GM12878 (cell line): ENCODE results near the gene CELSR1. TPM values are rescaled to one million over a fixed set of nuclear protein-coding genes. Genes with fewer than 3 reads are reported as not detected.

Experiments used
- ATAC-seq: fragments of 200-7000 bp; cut with Tn5 transposase; 3 replicates; pipeline ENCODE4 v1.9.1; 2020; ENCODE audit warnings: mild to moderate bottlenecking, moderate library complexity
- BruUV-seq: library from RNA; stranded (reverse); fragments of 400-500 nt; replicated peaks from 2 replicates; lab custom pipeline; 2021; lab: Mats Ljungman, UMichigan
- CTCF ChIA-PET: fragments of 300-600 bp; sonication (Branson Sonifier 250); formaldehyde crosslinking; extraction: SDS; loops from one replicate; lab custom pipeline; 2021; ENCODE audit warnings: inconsistent platforms; lab: Yijun Ruan, JAX
- POLR2A ChIA-PET: fragments of 350-600 bp; formaldehyde crosslinking; extraction: SDS; loops from one replicate; lab custom pipeline; 2021; ENCODE audit warnings: inconsistent platforms; lab: Charles Lee
- RAD21 ChIA-PET: fragments of 300-600 bp; sonication (Branson Sonifier 250); formaldehyde crosslinking; loops from one replicate; lab custom pipeline; 2023; ENCODE audit warnings: antibody characterized with exemption; ENCODE audit not compliant: unreplicated experiment; lab: Charles Lee
- SMC1A ChIA-PET: fragments of 300-600 bp; sonication (Branson Sonifier 250); formaldehyde crosslinking; loops from one replicate; lab custom pipeline; 2023; ENCODE audit not compliant: unreplicated experiment, uncharacterized antibody; lab: Charles Lee
- DNase-seq: peaks from one replicate; pipeline ENCODE4 v3.0.0-alpha.2; 2011; ENCODE audit warnings: low read depth, low spot score
- FAIRE-seq: peaks from 3 replicates; lab custom pipeline; 2011; peaks lifted over from hg19 to GRCh38; lab: Jason Lieb, UNC
- H2AFZ ChIP-seq: 2 replicates; pipeline ENCODE4 v1.6.0; 2011; ENCODE audit warnings: low read depth, low read length, control low read depth; ENCODE audit not compliant: control insufficient read depth
- H3K27ac ChIP-seq: 2 replicates; pipeline ENCODE4 v1.5.1; 2011; ENCODE audit warnings: control low read depth; ENCODE audit not compliant: control insufficient read depth, insufficient read depth
- H3K27me3 ChIP-seq, 2 experiments: replicated peaks in 1 of 2; 2 replicates each; pipeline versions ENCODE4 v1.6.0 to v1.6.1; 2011; ENCODE audit warnings: low read length in 1 of 2; ENCODE audit not compliant: control insufficient read depth in 2 of 2, insufficient read depth in 2 of 2
- H3K36me3 ChIP-seq, 2 experiments: 2 replicates each; pipeline ENCODE4 v1.5.1; 2011; ENCODE audit warnings: low read length in 1 of 2; ENCODE audit not compliant: control insufficient read depth in 2 of 2, insufficient read depth in 2 of 2
- H3K4me1 ChIP-seq: 2 replicates; pipeline ENCODE4 v1.6.1; 2011; ENCODE audit warnings: mild to moderate bottlenecking, low read length, moderate library complexity, mixed read lengths; ENCODE audit not compliant: control insufficient read depth, insufficient read depth
- H3K4me2 ChIP-seq: 2 replicates; pipeline ENCODE4 v1.6.0; 2011; ENCODE audit warnings: control low read depth; ENCODE audit not compliant: control insufficient read depth, insufficient read depth
- H3K4me3 ChIP-seq: fragments of 200-600 bp; sonication (generic); 2 replicates; pipeline ENCODE4 v1.5.1; 2016
- H3K79me2 ChIP-seq: 2 replicates; pipeline ENCODE4 v1.6.0; 2011; ENCODE audit warnings: low read length; ENCODE audit not compliant: control insufficient read depth, insufficient read depth
- H3K9ac ChIP-seq: 2 replicates; pipeline ENCODE4 v1.8.0; 2011; ENCODE audit warnings: low read length, control low read depth, mixed read lengths; ENCODE audit not compliant: control insufficient read depth, insufficient read depth
- H3K9me3 ChIP-seq: replicated peaks from 3 replicates; pipeline ENCODE4 v1.5.1; 2011; ENCODE audit warnings: mild to moderate bottlenecking, low read length; ENCODE audit not compliant: control insufficient read depth, insufficient read depth
- H4K20me1 ChIP-seq: 2 replicates; pipeline ENCODE4 v1.6.0; 2011; ENCODE audit not compliant: control insufficient read depth, insufficient read depth
- CEBPB ChIP-seq, 2 experiments: fragments of 150-350 bp in 1 of 2; IDR thresholded peaks; 2 replicates each; pipeline ENCODE4 v1.6.1; 2012 to 2014; ENCODE audit warnings: low read depth in 2 of 2, low read length in 2 of 2, borderline replicate concordance in 1 of 2, inconsistent platforms in 1 of 2
- ESRRA ChIP-seq: IDR thresholded peaks from 2 replicates; pipeline ENCODE4 v1.6.1; 2012; ENCODE audit warnings: mild to moderate bottlenecking, low read length, improper control_type of control experiment
- MXI1 ChIP-seq: fragments of 150-350 bp; IDR thresholded peaks from 2 replicates; pipeline ENCODE4 v1.6.1; 2011; ENCODE audit warnings: low read depth, mild to moderate bottlenecking, inconsistent platforms, low read length, improper control_type of control experiment
- TCF7 ChIP-seq: IDR thresholded peaks from 2 replicates; pipeline ENCODE4 v1.6.1; 2014; ENCODE audit warnings: antibody characterized with exemption, borderline replicate concordance
- YY1 ChIP-seq: IDR thresholded peaks from 2 replicates; pipeline ENCODE4 v1.6.1; 2011; ENCODE audit warnings: low read depth, mild to moderate bottlenecking, low read length
- ZBED1 ChIP-seq: IDR thresholded peaks from 2 replicates; pipeline ENCODE4 v1.6.1; 2016; ENCODE audit warnings: borderline replicate concordance
- WGBS: methylation state at CpG from one replicate; pipeline ENCODE4 v1.1.6; 2016; ENCODE audit warnings: low lambda C conversion rate; ENCODE audit not compliant: insufficient replicate concordance, insufficient coverage; ENCODE audit errors: missing lambda C conversion rate; 5-methylcytosine and 5-hydroxymethylcytosine counted together
- in situ Hi-C: fragments of 300-500 bp; cut with MboI; formaldehyde crosslinking; loops from 9 replicates; pipeline ENCODE4 v1.14.3; 2018; ENCODE audit warnings: mixed read lengths
- intact Hi-C: fragments of 100-400 bp; cut with micrococcal nuclease; formaldehyde crosslinking; loops from one replicate; pipeline ENCODE4 v1.14.2; 2022; ENCODE audit not compliant: unreplicated experiment
- polyA plus RNA-seq, 11 experiments: library from polyadenylated mRNA; depleted of rRNA in 4 of 11; unstranded in 6 of 11; stranded (reverse) in 5 of 11; fragments of >200 nt; fragmentation: Nextera tagmentation in 4 of 11; fragmentation: Illumina TruSeq in 1 of 11; extraction: Ambion mirVana in 4 of 11; extraction: Trizol in 1 of 11; gene quantifications; 1 replicate in 1 of 11; 2 replicates in 10 of 11; pipeline versions ENCODE4 v1.2.1 to v1.2.3, GENCODE V29; 2011 to 2016; ENCODE audit warnings: inconsistent platforms in 2 of 11, missing spikeins in 2 of 11, low read depth in 1 of 11
- total RNA-seq, 4 experiments: library from RNA; depleted of rRNA in 3 of 4; stranded (reverse); fragments of >200 nt in 3 of 4; fragmentation: Illumina TruSeq in 1 of 4; extraction: Trizol in 1 of 4; gene quantifications; 2 replicates each; pipeline versions ENCODE4 v1.2.1 to v1.2.3, GENCODE V29; 2013 to 2021
- TF ChIP-seq, protein P1 (sequence below): IDR thresholded peaks from 2 replicates; pipeline ENCODE4 v1.6.1; 2011; ENCODE audit warnings: low read depth, low read length, improper control_type of control experiment, borderline replicate concordance
- TF ChIP-seq, protein P2 (sequence below): fragments of 450-650 bp; IDR thresholded peaks from 2 replicates; pipeline ENCODE4 v1.6.1; 2016; ENCODE audit warnings: mild to moderate bottlenecking
- TF ChIP-seq, protein P3 (sequence below): IDR thresholded peaks from 2 replicates; pipeline ENCODE4 v1.6.1; 2012; ENCODE audit warnings: mild to moderate bottlenecking, low read depth, low read length

CELSR1 gene
- total and polyA plus RNA-seq, 10 of the 15 experiments (the other 5 are each of a cell fraction or from before 2014, with no cell fraction given): 0.05 to 1.7 (median 0.35) TPM; not detected in 2

DNA sequence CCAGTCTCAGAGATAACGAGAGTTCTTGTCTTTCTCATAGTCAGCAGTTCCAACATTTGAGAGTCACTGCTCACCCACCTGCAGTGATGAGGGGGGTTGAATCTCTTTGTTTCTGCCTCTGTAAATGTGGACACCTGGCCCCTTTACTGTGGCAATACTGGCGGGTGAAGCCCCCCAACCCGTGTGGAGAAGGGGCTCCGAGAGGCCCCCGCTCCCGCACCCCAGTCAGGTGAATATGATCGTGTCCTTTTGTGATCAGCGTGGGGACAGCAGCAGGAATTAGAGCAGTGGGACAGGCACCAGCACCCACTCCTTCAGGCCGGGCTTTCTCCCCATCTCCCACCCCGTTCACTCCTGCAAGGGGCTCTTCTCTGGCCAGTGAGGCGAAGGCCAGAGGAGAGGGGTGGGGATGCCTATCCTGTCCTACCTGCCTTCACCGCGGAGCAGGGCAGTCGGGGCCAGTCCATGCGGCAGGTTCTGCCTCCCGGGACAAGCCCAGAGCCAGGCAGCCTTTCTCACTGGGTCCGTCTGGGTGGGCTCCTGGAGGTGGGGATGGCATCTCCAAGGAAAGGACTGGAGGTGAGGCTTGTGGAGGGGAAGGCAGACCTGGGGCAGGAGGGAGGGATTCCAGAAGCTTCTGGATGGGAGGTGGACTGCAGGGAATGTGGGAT lies 12.7 kb upstream of the CELSR1 start:
- ChIA-PET CTCF (interaction anchor here (1.1 kb wide), 1 partner anchor 131 kb away, joined by 3 read pairs; no protein-coding TSS in a partner anchor), SMC1A (no interaction called here), POLR2A (no interaction called here), RAD21 (no interaction called here)
- no peak overlapping the region for H3K4me2 ChIP-seq
- no peak overlapping the region for H3K27ac ChIP-seq
- no peak overlapping the region for H2AFZ ChIP-seq
- no peak for DNase-seq
- BruUV-seq: no TSS peak
- no peaks in the 10 kb centered on the region for H4K20me1 ChIP-seq
- H3K4me3 ChIP-seq: no peak overlapping the region
- no peak overlapping the region for H3K9ac ChIP-seq
- H3K27me3 ChIP-seq: no peaks in the 10 kb centered on the region; a peak in 2 of 4 replicates
- H3K79me2 ChIP-seq: no peaks in the 10 kb centered on the region
- peaks cover 3% of the 10 kb centered on the region; the same call in 1 of the 3 replicates for H3K9me3 ChIP-seq
- no peak for FAIRE-seq
- no peaks in the 10 kb centered on the region; the same call in 1 of the 2 replicates for H3K4me1 ChIP-seq
- ATAC-seq: no peak
- intact Hi-C loops: no loop called here
- WGBS: 36% methylated on average over 17 of the region's 17 CpGs
- in situ Hi-C loops: loop anchor here (25.0 kb wide), 1 partner anchor 1937 kb away; a partner anchor contains a TSS
- no peaks in the 10 kb centered on the region for H3K36me3 ChIP-seq
- TF ChIP-seq TCF7 (no peak), ESRRA (no peak), MXI1 (no peak), ZBED1 (no peak), YY1 (no peak), CEBPB (IDR thresholded peaks at IDR 0.05; ENCODE audit: borderline replicate concordance in 1 of 2, low read depth in 2 of 2, low read length in 2 of 2) (no peak)
- TF ChIP-seq, protein P1, sequence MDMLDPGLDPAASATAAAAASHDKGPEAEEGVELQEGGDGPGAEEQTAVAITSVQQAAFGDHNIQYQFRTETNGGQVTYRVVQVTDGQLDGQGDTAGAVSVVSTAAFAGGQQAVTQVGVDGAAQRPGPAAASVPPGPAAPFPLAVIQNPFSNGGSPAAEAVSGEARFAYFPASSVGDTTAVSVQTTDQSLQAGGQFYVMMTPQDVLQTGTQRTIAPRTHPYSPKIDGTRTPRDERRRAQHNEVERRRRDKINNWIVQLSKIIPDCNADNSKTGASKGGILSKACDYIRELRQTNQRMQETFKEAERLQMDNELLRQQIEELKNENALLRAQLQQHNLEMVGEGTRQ: no peak
- TF ChIP-seq, protein P2, sequence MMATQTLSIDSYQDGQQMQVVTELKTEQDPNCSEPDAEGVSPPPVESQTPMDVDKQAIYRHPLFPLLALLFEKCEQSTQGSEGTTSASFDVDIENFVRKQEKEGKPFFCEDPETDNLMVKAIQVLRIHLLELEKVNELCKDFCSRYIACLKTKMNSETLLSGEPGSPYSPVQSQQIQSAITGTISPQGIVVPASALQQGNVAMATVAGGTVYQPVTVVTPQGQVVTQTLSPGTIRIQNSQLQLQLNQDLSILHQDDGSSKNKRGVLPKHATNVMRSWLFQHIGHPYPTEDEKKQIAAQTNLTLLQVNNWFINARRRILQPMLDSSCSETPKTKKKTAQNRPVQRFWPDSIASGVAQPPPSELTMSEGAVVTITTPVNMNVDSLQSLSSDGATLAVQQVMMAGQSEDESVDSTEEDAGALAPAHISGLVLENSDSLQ: no peak
- TF ChIP-seq, protein P3, sequence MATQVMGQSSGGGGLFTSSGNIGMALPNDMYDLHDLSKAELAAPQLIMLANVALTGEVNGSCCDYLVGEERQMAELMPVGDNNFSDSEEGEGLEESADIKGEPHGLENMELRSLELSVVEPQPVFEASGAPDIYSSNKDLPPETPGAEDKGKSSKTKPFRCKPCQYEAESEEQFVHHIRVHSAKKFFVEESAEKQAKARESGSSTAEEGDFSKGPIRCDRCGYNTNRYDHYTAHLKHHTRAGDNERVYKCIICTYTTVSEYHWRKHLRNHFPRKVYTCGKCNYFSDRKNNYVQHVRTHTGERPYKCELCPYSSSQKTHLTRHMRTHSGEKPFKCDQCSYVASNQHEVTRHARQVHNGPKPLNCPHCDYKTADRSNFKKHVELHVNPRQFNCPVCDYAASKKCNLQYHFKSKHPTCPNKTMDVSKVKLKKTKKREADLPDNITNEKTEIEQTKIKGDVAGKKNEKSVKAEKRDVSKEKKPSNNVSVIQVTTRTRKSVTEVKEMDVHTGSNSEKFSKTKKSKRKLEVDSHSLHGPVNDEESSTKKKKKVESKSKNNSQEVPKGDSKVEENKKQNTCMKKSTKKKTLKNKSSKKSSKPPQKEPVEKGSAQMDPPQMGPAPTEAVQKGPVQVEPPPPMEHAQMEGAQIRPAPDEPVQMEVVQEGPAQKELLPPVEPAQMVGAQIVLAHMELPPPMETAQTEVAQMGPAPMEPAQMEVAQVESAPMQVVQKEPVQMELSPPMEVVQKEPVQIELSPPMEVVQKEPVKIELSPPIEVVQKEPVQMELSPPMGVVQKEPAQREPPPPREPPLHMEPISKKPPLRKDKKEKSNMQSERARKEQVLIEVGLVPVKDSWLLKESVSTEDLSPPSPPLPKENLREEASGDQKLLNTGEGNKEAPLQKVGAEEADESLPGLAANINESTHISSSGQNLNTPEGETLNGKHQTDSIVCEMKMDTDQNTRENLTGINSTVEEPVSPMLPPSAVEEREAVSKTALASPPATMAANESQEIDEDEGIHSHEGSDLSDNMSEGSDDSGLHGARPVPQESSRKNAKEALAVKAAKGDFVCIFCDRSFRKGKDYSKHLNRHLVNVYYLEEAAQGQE: no peak
- TF ChIP-seq, all 136 proteins: peak for 0
